Upper lobe of left lung (tissue), 4 donors: Measurements from ENCODE around the gene ERI3.
A peak's percentile ranks its signal among the peaks of the same experiment; 100 is the strongest.

Experiments used
- CTCF ChIP-seq, 6 experiments: fragments of 450-650 bp in 4 of 6; fragments of 200-600 bp in 2 of 6; sonication (generic) in 2 of 6; IDR thresholded peaks; one replicate each; pipeline ENCODE4 v1.5.1; 2016 to 2019; ENCODE audit warnings: antibody characterized with exemption in 6 of 6
- POLR2A ChIP-seq, 4 donors: fragments of 450-650 bp; IDR thresholded peaks; one replicate each; pipeline ENCODE4 v1.5.1; 2016 to 2017; ENCODE audit warnings: antibody characterized with exemption in 4 of 4, mild to moderate bottlenecking in 2 of 4

DNA sequence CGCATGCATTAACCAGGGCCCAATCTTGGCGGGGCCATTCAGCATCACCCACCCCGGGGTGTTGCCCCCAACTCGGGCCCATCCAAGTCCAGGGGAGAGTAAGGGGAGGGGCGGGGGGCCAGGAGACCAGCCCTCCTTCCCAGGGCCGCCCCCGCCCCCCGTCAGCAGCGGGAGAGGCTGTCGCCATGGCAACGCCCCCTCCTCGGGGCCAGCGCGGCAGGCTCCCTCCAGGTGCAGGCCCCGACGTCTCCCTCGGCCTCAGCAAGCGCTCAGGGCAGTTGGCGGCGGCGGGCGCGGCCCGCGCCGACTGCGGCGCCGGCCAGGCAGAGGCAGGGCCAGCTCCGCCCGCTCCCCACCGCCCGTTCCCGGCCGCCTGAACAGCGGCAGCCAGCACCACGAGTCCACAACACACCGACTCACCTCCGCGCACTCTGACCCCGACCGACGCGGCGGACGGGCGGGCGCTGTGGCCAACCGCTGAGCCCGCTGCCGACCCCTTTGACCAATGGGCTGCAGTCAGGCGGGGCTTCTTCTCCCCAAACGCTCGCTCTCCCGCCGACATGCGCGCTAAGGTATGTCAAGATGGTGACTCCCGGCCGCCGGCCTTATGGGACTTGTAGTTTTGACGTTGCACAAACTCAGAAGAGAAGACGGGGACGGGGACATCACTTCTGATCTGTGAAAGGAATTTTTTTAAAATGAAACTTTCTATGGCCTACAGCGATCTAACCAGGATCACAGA, at the start of gene ERI3:
- TF ChIP-seq POLR2A (IDR thresholded peaks at IDR 0.05): peak in 3 of 4 donors; percentile 56 to 85 (median 67)
- no peak for TF ChIP-seq CTCF (IDR thresholded peaks at IDR 0.05)
